Endothelial cell of hepatic sinusoid (primary cell): ENCODE results near the gene SRC.

Experiments used
- in situ Hi-C: cut with HindIII; loops from 2 replicates; pipeline ENCODE4 v1.10.0; 2017; ENCODE audit warnings: low sequenced_read_pairs

Gene SRC

GRCh38 chr20:37379967-37380828 lies 34.3 kb downstream of the SRC start:
- in situ Hi-C loops, result no loop called here

- in situ Hi-C loops, result no loop called here
Observed at GRCh38 chr20:37380864-37381579, 35.1 kb downstream of the SRC start.

- in situ Hi-C loops, result no loop called here
Observed at GRCh38 chr20:37381621-37382471, 35.9 kb downstream of the SRC start.

GRCh38 chr20:37382482-37383120 lies 36.7 kb downstream of the SRC start:
- in situ Hi-C loops, result no loop called here

- in situ Hi-C loops, result no loop called here
Observed at GRCh38 chr20:37383229-37383989, 37.5 kb downstream of the SRC start.

- in situ Hi-C loops, result no loop called here
Observed at GRCh38 chr20:37384683-37385174, 38.8 kb downstream of the SRC start.

- in situ Hi-C loops, result no loop called here
Observed at GRCh38 chr20:37385176-37385575, 39.2 kb downstream of the SRC start.

- in situ Hi-C loops, result no loop called here
Observed at GRCh38 chr20:37385659-37386504, 39.9 kb downstream of the SRC start.

- in situ Hi-C loops, result no loop called here
Observed at GRCh38 chr20:37386505-37387251, 40.7 kb downstream of the SRC start.

- in situ Hi-C loops, result no loop called here
Observed at GRCh38 chr20:37387519-37388269, 41.8 kb downstream of the SRC start.

- in situ Hi-C loops, result no loop called here
Observed at GRCh38 chr20:37388831-37389230, 42.9 kb downstream of the SRC start.

- in situ Hi-C loops, result no loop called here
Observed at GRCh38 chr20:37389241-37389747, 43.4 kb downstream of the SRC start.

GRCh38 chr20:37389844-37390275 lies 43.9 kb downstream of the SRC start:
- in situ Hi-C loops, result no loop called here

- in situ Hi-C loops, result no loop called here
Observed at GRCh38 chr20:37390503-37390890, 44.6 kb downstream of the SRC start.

GRCh38 chr20:37390891-37391525 lies 45.1 kb downstream of the SRC start:
- in situ Hi-C loops, result no loop called here

GRCh38 chr20:37392441-37393195 lies 46.7 kb downstream of the SRC start:
- in situ Hi-C loops, result no loop called here
